ENCODE results near the gene TSKS. TPM values are rescaled to one million over a fixed set of nuclear protein-coding genes. Genes with fewer than 3 reads are reported as not detected.

TSKS gene
- total RNA-seq, 1 experiment from 2014 or later, result 0.28 TPM

DNA sequence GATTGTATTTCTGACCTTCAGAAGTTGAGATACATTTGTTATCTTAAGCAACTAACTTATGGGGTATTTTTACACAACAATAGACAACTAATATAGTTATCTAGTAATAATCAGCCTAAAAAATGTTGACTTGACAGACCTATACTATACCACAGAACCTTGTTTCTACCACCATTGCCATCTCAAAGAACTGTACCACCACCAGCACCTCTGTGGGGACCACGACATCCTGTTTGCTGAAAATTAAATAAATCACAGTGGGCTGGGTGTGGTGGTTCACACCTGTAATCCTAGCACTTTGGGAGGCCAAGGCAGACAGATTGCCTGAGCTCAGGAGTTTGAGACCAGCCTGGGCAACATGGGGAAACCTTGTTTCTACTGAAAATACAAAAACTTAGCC, 24.0 kb downstream of the TSKS start:
- Histone ChIP-seq H3K56ac (ENCODE audit: insufficient read length, low read depth, low read length) (no peak overlapping the region), H3K14ac (ENCODE audit: insufficient read depth, low read length) (no peak overlapping the region), H2AFZ (ENCODE audit: low read length) (no peak overlapping the region), H4K8ac (replicated peaks; ENCODE audit: insufficient read length, low read depth, low read length) (no peak overlapping the region), H3K27me3 (ENCODE audit: insufficient read depth, low read length) (no peaks in the 10 kb centered on the region), H2BK120ac (ENCODE audit: low read depth, low read length, poor library complexity, severe bottlenecking) (no peak overlapping the region), H3K4me2 (ENCODE audit: insufficient read depth, insufficient read length, low read length) (no peak overlapping the region), H3K23me2 (ENCODE audit: insufficient read length, low read depth, low read length, poor library complexity, severe bottlenecking) (no peaks in the 10 kb centered on the region), H2BK20ac (ENCODE audit: low read depth, low read length, poor library complexity, severe bottlenecking) (no peak overlapping the region), H3K27ac (ENCODE audit: insufficient read length, low read depth, low read length) (no peak overlapping the region), H4K5ac (ENCODE audit: insufficient read length, low read depth, low read length) (no peak overlapping the region), H3K9me3 (ENCODE audit: control insufficient read depth, low read depth, low read length) (no peaks in the 10 kb centered on the region), H3T11ph (ENCODE audit: low read length) (no peak overlapping the region), H3K23ac (ENCODE audit: insufficient read length, low read depth, low read length) (no peak overlapping the region), H4K20me1 (ENCODE audit: control insufficient read depth, insufficient read depth, insufficient read length) (no peaks in the 10 kb centered on the region), H2BK15ac (ENCODE audit: low read depth, low read length) (no peak overlapping the region), H3K79me2 (ENCODE audit: insufficient read depth, low read length) (no peaks in the 10 kb centered on the region), H3K4me1 (ENCODE audit: insufficient read depth, low read length) (no peaks in the 10 kb centered on the region), H2BK12ac (ENCODE audit: insufficient read length, low read depth, low read length) (no peak overlapping the region), H2BK5ac (ENCODE audit: insufficient read length, low read length) (no peak overlapping the region), H3K79me1 (ENCODE audit: insufficient read depth, low read depth, low read length, poor library complexity, severe bottlenecking) (no peaks in the 10 kb centered on the region), H3K9ac (ENCODE audit: extremely low read depth, insufficient read length, low read length) (no peak overlapping the region), H3K4ac (ENCODE audit: low read depth, low read length) (no peak overlapping the region), H2AK5ac (ENCODE audit: insufficient read length, low read length) (no peak overlapping the region), H4K91ac (ENCODE audit: insufficient read length, low read depth, low read length) (no peak overlapping the region), H3K18ac (ENCODE audit: insufficient read length, low read depth, low read length) (no peak overlapping the region)
- Mint-ChIP-seq H3K9me3 (no peaks in the 10 kb centered on the region), H3K27me3 (ENCODE audit: low read depth) (no peaks in the 10 kb centered on the region), H3K27ac (no peak overlapping the region), H3K4me3 (no peak overlapping the region), H3K4me1 (no peaks in the 10 kb centered on the region), H3K36me3 (ENCODE audit: insufficient read depth in 1 of 3, low read depth in 3 of 3) (no peaks in the 10 kb centered on the region)
- TF ChIP-seq, protein P1, sequence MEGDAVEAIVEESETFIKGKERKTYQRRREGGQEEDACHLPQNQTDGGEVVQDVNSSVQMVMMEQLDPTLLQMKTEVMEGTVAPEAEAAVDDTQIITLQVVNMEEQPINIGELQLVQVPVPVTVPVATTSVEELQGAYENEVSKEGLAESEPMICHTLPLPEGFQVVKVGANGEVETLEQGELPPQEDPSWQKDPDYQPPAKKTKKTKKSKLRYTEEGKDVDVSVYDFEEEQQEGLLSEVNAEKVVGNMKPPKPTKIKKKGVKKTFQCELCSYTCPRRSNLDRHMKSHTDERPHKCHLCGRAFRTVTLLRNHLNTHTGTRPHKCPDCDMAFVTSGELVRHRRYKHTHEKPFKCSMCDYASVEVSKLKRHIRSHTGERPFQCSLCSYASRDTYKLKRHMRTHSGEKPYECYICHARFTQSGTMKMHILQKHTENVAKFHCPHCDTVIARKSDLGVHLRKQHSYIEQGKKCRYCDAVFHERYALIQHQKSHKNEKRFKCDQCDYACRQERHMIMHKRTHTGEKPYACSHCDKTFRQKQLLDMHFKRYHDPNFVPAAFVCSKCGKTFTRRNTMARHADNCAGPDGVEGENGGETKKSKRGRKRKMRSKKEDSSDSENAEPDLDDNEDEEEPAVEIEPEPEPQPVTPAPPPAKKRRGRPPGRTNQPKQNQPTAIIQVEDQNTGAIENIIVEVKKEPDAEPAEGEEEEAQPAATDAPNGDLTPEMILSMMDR (conservative IDR thresholded peaks at IDR 0.05), result no peak
- DNase-seq, result no peak
- no CpG with 5 or more reads among the region's 1 CpG for WGBS (ENCODE audit: extremely low coverage, insufficient read length, low lambda C conversion rate)

All from H9 (cell line).